Spinal cord (tissue), 10 donors: ENCODE data around the gene PACRG. TPM values are rescaled to one million over a fixed set of nuclear protein-coding genes. Genes with fewer than 3 reads are reported as not detected.

Experiments used
- DNase-seq, 6 donors: peaks; one replicate each; pipeline versions ENCODE4 v3.0.0 to v3.0.0-alpha.2; 2013 to 2015; ENCODE audit warnings: low spot score in 6 of 6, low read depth in 4 of 6
- H3K27ac ChIP-seq: one replicate; pipeline ENCODE4 v1.5.1; 2013; ENCODE audit warnings: low read depth, low read length, control low read depth
- H3K27me3 ChIP-seq: one replicate; pipeline ENCODE4 v1.6.1; 2013; ENCODE audit warnings: low read length; ENCODE audit not compliant: control insufficient read depth, insufficient read depth
- H3K36me3 ChIP-seq: one replicate; pipeline ENCODE4 v1.6.1; 2013; ENCODE audit warnings: low read length; ENCODE audit not compliant: control insufficient read depth, insufficient read depth
- H3K4me1 ChIP-seq: one replicate; pipeline ENCODE4 v1.6.1; 2013; ENCODE audit warnings: low read length; ENCODE audit not compliant: control insufficient read depth, insufficient read depth
- H3K4me3 ChIP-seq: one replicate; pipeline ENCODE4 v1.5.1; 2013; ENCODE audit warnings: low read depth, low read length, control low read depth
- H3K9me3 ChIP-seq: one replicate; pipeline ENCODE4 v1.6.1; 2013; ENCODE audit warnings: low read length; ENCODE audit not compliant: control insufficient read depth, insufficient read depth
- WGBS: methylation state at CpG from one replicate; pipeline ENCODE4 v1.1.5; 2013; ENCODE audit warnings: missing lambda C conversion rate; ENCODE audit not compliant: insufficient coverage; 5-methylcytosine and 5-hydroxymethylcytosine counted together
- polyA plus RNA-seq, 2 donors: library from polyadenylated mRNA; unstranded; fragments of 120-200 nt; gene quantifications; one replicate each; pipeline ENCODE4 v1.2.1, GENCODE V29; 2013; ENCODE audit not compliant: insufficient read length in 2 of 2
- total RNA-seq, 2 donors: library from RNA; depleted of rRNA in 1 of 2; stranded (reverse); fragments of 120-200 nt in 1 of 2; fragments of >200 nt in 1 of 2; gene quantifications; one replicate each; pipeline versions ENCODE4 v1.2.3 to v1.2.4, GENCODE V29; 2013 to 2014
- donor health status: healthy.

The PACRG gene
- total and polyA plus RNA-seq, 4 donors, result 9.5 to 21.2 (median 17.8) TPM

DNA sequence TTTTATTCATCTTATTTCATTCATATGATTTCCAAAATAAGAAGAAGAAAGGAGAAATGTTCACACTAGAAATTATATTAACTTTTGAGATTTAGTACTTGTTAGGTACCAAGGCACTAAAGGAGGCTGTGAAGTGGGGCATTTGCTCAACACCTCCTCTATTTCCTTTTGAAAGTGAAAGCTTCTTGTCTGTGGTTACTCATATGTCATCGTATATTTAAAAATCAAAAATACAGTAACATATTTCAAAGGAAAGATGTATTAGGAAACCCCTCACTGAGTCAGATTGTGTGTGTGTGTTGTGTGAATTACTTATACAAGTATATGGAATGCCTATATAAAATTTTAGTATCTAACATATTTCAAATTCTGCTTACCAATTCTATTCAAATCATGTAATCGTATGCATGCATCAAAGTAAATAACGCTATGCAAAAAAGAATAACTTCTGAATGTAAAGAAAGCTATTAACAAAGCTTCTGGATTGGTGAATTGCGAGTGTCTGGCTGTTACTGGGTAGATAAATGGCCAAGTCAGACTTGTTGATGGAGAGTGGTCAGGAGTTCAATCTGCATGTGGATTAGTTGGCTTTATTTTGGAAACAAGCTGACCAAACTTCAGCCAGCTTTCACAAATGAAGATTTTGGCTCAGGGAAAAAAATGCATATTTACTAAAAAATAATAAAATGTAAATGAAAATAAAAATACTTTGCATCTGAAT, 70.9 kb downstream of the PACRG start:
- WGBS, result 38% methylated on average over 1 of the region's 4 CpGs

DNA sequence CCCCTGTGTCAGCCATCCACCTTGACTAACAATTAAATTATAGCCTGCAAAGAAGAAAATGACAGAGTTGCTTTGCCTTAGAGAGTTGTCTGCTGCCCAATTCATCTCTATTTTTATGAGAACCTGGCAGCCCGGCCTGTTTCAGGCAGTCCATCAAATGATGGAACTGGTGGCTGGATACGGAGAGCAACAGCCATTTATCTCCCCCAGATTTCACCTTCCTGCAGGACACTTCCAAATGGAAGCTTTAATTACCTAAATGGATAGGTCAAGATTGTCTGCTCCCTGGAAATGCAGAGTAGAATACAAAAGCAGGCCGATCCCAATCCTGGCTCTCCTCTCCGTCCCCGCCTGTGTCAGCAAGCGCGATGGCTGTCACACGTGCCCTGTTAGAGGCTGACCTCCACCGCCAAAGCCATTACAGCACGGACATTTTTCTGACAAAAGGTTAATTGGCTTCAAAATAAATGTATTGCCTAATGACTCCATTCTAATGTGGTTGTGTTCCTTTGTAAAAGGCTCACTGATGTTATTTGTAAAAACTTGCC, 86.7 kb downstream of the PACRG start:
- no peak overlapping the region for H3K4me3 ChIP-seq

More for the DNA sequence above, 70.9 kb downstream of the PACRG start:
- H3K27ac ChIP-seq, result no peak overlapping the region
- H3K4me1 ChIP-seq, result no peaks in the 10 kb centered on the region
- DNase-seq, result no peak
- no peaks in the 10 kb centered on the region for H3K27me3 ChIP-seq
- H3K9me3 ChIP-seq, result no peaks in the 10 kb centered on the region
- H3K36me3 ChIP-seq, result no peaks in the 10 kb centered on the region
- no peak overlapping the region for H3K4me3 ChIP-seq

DNA sequence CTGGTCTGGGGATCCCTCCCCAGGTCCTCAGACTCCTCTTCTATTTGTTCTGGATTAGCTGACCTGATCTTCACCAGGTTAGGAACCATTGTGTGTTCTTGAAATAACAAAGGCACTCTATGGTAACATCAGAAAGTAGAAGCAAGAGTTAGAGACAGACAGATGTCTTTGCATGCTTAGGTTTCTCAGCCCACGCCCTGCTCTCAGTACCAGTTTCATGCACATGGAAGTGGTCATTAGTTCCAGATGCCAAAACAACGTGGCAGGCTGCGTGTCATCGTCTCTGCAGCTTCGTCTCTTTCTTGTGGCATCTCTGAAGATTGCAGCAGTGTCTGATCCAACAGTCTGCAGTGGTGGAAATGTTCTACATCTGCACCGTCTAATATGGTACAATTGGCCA, 89.4 kb downstream of the PACRG start:
- Histone ChIP-seq H3K4me3 (no peak overlapping the region), H3K9me3 (no peaks in the 10 kb centered on the region), H3K36me3 (no peaks in the 10 kb centered on the region), H3K27ac (no peak overlapping the region), H3K4me1 (no peaks in the 10 kb centered on the region), H3K27me3 (no peaks in the 10 kb centered on the region)
- peak in 1 of 6 donors; percentile 34 for DNase-seq
- WGBS, result 98% methylated on average over 5 of the region's 6 CpGs

More for the DNA sequence above, 86.7 kb downstream of the PACRG start:
- Histone ChIP-seq H3K9me3 (peaks cover 4% of the 10 kb centered on the region), H3K27ac (no peak overlapping the region), H3K27me3 (no peaks in the 10 kb centered on the region), H3K36me3 (no peaks in the 10 kb centered on the region), H3K4me1 (no peaks in the 10 kb centered on the region)
- peak in 1 of 6 donors; percentile 71 for DNase-seq
- WGBS, result 56% methylated on average over 8 of the region's 10 CpGs

DNA sequence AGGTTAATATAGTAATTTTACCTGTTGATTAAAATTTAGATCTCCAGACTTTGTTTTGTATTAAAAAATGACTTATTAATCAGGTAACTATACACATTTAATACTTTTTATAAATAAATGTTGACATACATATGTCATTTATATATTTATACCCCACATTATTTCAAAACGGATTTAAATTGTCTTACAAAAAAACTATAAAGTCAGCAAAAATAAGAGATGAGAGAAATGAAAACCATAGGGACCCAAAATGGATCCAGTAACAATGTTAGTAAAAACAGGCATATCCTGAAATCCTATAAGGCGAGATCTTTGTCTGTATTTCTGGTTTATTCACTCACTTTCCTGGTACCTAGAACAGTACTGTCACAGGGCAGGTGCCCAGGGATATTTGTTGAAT, 91.5 kb downstream of the PACRG start:
- DNase-seq, result no peak
- no peaks in the 10 kb centered on the region for H3K4me1 ChIP-seq
- no peak overlapping the region for H3K4me3 ChIP-seq
- H3K36me3 ChIP-seq, result no peaks in the 10 kb centered on the region
- H3K9me3 ChIP-seq, result no peaks in the 10 kb centered on the region
- no CpG with 5 or more reads among the region's 2 CpGs for WGBS
- no peak overlapping the region for H3K27ac ChIP-seq
- H3K27me3 ChIP-seq, result no peaks in the 10 kb centered on the region

DNA sequence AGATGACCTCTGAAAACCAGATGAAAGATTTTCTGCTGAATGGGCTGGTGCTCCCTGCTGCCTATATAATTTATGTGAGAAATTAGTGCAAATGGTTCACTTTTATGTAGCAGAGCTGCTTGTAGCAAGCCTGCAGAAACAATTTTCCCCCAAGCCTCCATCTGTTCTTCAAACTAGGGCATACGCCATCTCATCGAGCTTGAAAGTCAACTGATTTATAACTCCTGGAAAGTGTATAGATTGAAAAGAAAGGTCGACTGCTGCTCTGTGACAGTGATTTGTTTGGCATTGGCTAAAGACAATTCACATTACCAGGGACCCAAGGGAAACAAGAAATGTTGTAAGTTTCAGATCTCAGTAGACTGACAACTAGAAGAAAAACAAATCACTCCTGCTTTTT, 93.3 kb downstream of the PACRG start:
- H3K9me3 ChIP-seq, result no peaks in the 10 kb centered on the region
- no peak overlapping the region for H3K4me3 ChIP-seq
- no peaks in the 10 kb centered on the region for H3K36me3 ChIP-seq
- DNase-seq, result peak in 4 of 6 donors; percentile 6 to 85 (median 46)
- no peaks in the 10 kb centered on the region for H3K4me1 ChIP-seq
- H3K27ac ChIP-seq, result no peak overlapping the region
- no peaks in the 10 kb centered on the region for H3K27me3 ChIP-seq
- WGBS, result no CpG with 5 or more reads among the region's 3 CpGs

DNA sequence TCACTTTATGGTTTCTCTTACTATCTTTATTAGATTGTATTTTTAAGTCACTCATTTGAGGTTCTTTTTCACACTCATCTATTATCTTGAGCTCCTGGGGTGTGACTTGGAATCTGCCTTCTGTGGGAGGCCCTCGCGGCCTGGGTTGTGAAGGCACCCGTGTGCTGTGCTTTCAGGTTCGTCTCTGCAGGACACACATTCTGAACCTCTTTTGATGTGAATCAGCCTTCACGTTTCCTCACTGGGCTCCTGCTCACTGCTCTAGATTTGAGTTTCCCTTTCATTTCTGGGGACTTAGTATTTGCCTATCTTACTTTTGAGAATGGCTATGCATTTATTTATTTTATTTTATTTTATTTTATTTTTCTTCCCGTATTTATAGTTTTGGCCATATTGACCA, 97.8 kb downstream of the PACRG start:
- Histone ChIP-seq H3K27ac (no peak overlapping the region), H3K36me3 (no peaks in the 10 kb centered on the region), H3K4me3 (no peak overlapping the region), H3K9me3 (no peaks in the 10 kb centered on the region), H3K4me1 (no peaks in the 10 kb centered on the region), H3K27me3 (no peaks in the 10 kb centered on the region)
- DNase-seq, result no peak
- 47% methylated on average over 4 of the region's 6 CpGs for WGBS

DNA sequence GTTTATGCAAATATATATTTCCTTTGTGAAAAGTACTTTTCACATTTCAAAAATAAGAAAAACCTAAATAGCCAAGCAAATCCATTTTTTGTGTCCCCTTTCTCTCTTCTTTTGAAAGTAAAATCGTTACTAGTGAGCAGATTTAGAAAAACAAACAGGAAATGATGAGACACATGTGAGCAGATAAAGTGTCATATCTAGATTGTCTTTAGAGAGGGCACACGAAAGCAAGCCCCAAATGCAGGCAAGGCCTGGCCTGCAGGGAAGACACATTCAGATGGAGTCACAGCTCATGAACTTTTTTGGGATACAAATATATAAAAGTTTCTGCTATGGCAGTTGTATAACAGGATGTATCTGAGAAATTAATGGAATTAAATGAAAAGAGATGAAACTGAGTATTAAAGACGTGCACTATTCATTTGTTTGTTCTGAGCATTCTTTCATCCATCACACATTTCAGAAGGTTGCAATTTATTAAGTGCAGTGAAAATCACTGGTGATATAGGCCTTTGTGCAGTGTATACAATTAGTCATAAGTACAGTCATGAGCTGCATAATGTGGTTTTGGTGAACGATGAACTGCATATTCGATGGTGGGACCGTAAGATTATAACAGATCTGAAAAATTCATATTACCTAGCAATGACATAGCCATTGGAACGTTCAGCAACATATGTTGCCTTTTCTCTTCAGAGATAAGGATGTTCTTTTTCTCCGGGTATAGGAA, 101.4 kb downstream of the PACRG start:
- H3K9me3 ChIP-seq, result peaks cover 2% of the 10 kb centered on the region
- no peak for DNase-seq
- WGBS, result 91% methylated on average over 1 of the region's 8 CpGs
- no peak overlapping the region for H3K4me3 ChIP-seq
- H3K4me1 ChIP-seq, result no peaks in the 10 kb centered on the region
- H3K27ac ChIP-seq, result no peak overlapping the region
- no peaks in the 10 kb centered on the region for H3K36me3 ChIP-seq
- H3K27me3 ChIP-seq, result no peaks in the 10 kb centered on the region

DNA sequence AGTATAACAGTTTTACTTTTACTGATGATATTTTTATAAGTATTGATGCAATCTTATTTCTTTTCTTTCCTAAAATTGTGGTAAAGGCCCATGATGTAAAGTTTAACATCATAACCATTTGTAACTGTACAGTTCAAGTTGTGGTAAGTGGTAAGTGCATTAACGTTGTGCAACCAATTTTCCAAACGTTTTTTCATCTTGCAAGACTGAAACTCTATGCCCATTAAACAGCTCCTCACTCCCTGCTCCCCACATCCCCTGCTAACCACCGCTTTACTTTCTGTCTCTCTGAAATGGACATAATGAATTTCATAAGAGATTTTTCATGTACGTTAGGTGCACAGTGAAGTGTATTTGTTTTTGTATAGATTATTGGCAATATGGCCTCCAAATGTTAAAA, 106.0 kb downstream of the PACRG start:
- no peak for DNase-seq
- H3K27me3 ChIP-seq, result no peaks in the 10 kb centered on the region
- H3K36me3 ChIP-seq, result no peaks in the 10 kb centered on the region
- no CpG with 5 or more reads among the region's 4 CpGs for WGBS
- H3K9me3 ChIP-seq, result peaks cover 2% of the 10 kb centered on the region
- H3K4me1 ChIP-seq, result no peaks in the 10 kb centered on the region
- no peak overlapping the region for H3K27ac ChIP-seq
- no peak overlapping the region for H3K4me3 ChIP-seq

DNA sequence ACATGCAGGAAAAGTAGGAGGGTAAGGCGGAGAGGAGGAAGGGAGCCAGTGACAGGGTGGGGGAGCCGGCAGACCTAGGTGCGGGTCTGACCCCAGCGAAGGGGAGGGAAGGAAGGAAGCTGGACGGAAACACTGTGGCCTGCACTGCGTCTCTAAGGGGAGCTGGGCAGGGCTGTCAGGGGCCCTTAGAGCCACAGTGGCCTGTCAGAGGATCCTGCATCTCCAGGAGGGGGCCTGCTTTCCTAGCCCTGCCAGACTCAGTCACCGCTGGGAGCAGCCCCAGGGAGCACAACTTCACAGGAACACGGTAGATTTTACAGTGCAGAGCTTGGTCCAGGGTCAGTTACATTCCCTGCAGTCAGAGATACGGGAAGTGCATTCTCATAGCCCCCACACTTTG, 118.2 kb downstream of the PACRG start:
- H3K36me3 ChIP-seq, result no peaks in the 10 kb centered on the region
- no peaks in the 10 kb centered on the region for H3K27me3 ChIP-seq
- 86% methylated on average over 9 of the region's 9 CpGs for WGBS
- H3K9me3 ChIP-seq, result no peaks in the 10 kb centered on the region
- peaks cover 3% of the 10 kb centered on the region for H3K4me1 ChIP-seq
- H3K27ac ChIP-seq, result no peak overlapping the region
- no peak overlapping the region for H3K4me3 ChIP-seq
- DNase-seq, result no peak
